ENCODE results near the gene PCGF1. TPM values are rescaled to one million over a fixed set of nuclear protein-coding genes. Genes with fewer than 3 reads are reported as not detected.

Gene PCGF1
- total and polyA plus RNA-seq, 2 of the 13 experiments (the other 11 are each of a cell fraction or from before 2014, with no cell fraction given), result 20.4 to 22.6 TPM

DNA sequence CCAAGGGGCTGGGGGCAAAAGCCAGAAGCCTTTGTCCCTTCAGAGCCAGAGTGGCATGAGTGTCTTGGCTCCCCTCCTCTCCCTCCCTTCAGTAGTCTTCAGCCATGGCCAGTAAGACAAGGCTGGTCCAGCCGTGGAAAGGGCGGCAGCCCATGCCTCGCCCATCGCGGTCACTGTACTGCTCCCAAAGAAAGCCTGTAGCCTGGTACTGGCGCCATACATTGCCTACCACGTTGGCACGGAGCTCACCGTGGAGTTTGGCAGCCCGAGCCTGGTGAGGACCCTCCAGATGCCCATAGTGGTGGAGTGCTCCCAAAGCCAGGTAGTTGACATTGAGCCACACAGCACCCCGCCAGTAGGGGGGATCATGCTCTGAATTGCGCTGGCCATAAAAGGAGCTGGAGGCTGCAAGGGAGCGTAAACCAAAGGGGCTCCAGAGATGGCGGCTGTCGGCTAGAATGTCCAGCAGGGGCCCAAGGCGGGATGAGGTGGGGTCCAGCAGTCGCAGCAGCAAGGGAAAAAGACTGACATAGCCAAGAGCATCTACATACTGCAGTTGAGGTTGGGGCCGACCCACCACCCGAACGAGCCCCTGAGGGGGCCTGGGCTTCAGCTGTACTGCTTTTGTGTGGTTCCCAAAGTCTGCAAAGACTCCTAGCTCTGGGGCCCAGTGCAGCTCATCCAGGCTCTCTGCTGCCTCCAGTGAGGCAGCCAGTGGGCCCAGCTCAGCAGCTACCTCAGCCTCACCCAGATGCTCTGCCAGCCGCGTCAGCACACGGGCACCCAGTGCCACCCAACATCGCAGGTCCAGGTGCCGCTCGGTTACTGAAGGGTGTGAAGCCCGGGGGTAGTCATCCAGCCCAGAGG, 46.1 kb downstream of the PCGF1 start (continued):
- TF ChIP-seq ELF4 (CRISPR knock-in tag; IDR thresholded peaks at IDR 0.05; ENCODE audit: borderline replicate concordance), result no peak
- TF ChIP-seq SSRP1 (CRISPR knock-in tag; IDR thresholded peaks at IDR 0.05), result no peak; the same call in 1 of the 2 replicates
- TF ChIP-seq ZHX1 (CRISPR knock-in tag; IDR thresholded peaks at IDR 0.05; ENCODE audit: low read depth), result peak; percentile 43; the same call in 1 of the 2 replicates
- TF ChIP-seq ZNF3 (CRISPR knock-in tag; IDR thresholded peaks at IDR 0.05), result no peak
- TF ChIP-seq ZNF30 (CRISPR knock-in tag; IDR thresholded peaks at IDR 0.05), result no peak
- TF ChIP-seq ZFYVE20 (CRISPR knock-in tag; IDR thresholded peaks at IDR 0.05; ENCODE audit: borderline replicate concordance, low read depth), result no peak
- no peak for TF ChIP-seq ZNF512 (CRISPR knock-in tag; IDR thresholded peaks at IDR 0.05)
- TF ChIP-seq, protein P1, sequence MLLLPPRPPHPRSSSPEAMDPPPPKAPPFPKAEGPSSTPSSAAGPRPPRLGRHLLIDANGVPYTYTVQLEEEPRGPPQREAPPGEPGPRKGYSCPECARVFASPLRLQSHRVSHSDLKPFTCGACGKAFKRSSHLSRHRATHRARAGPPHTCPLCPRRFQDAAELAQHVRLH (CRISPR knock-in tag; IDR thresholded peaks at IDR 0.05; ENCODE audit: borderline replicate concordance, low read depth), result no peak
- no peak for TF ChIP-seq RNF2 (conservative IDR thresholded peaks at IDR 0.05; ENCODE audit: low read depth)
- TF ChIP-seq ZNF101 (CRISPR knock-in tag; IDR thresholded peaks at IDR 0.05; ENCODE audit: borderline replicate concordance, low read depth), result no peak
- no peak for TF ChIP-seq JUND (CRISPR knock-in tag; IDR thresholded peaks at IDR 0.05)
- peak; percentile 55 for TF ChIP-seq RAD21 (CRISPR knock-in tag; IDR thresholded peaks at IDR 0.05)
- no peak for TF ChIP-seq ZNF644 (CRISPR knock-in tag; IDR thresholded peaks at IDR 0.05; ENCODE audit: low read depth)
- TF ChIP-seq FOXA1 (IDR thresholded peaks at IDR 0.05), result no peak
- TF ChIP-seq FOXA1 (CRISPR knock-in tag; IDR thresholded peaks at IDR 0.05), result peak; percentile 71
- no peak for TF ChIP-seq ISL2 (CRISPR knock-in tag; IDR thresholded peaks at IDR 0.05)
- 0 out of 2 replicates have a peak, but pooled peaks have one; percentile 25 for TF ChIP-seq YEATS2 (CRISPR knock-in tag; IDR thresholded peaks at IDR 0.05; ENCODE audit: borderline replicate concordance)
- TF ChIP-seq ZNF33B (CRISPR knock-in tag; IDR thresholded peaks at IDR 0.05), result no peak
- peak; percentile 58; the same call in 1 of the 2 replicates for TF ChIP-seq SP4 (CRISPR knock-in tag; IDR thresholded peaks at IDR 0.05)
- TF ChIP-seq PTBP1 (IDR thresholded peaks at IDR 0.05; ENCODE audit: low read depth, low read length, poor library complexity, severe bottlenecking), result no peak
- TF ChIP-seq ZXDC (CRISPR knock-in tag; IDR thresholded peaks at IDR 0.05), result no peak
- peak; percentile 39 for TF ChIP-seq ZNF883 (CRISPR knock-in tag; IDR thresholded peaks at IDR 0.05; ENCODE audit: not compliant biosample characterization)
